A549 (cell line): ENCODE data around the gene NTMT2. TPM values are rescaled to one million over a fixed set of nuclear protein-coding genes. Genes with fewer than 3 reads are reported as not detected.

ENCODE experiments used
- ATAC-seq, 2 experiments: fragments of 200-7000 bp in 1 of 2; fragments of >200 bp in 1 of 2; cut with Nextera tagmentation in 1 of 2; cut with Tn5 transposase in 1 of 2; 3 replicates each; pipeline versions ENCODE4 v1.8.0 to v1.9.1; 2018 to 2020; ENCODE audit warnings: mild to moderate bottlenecking in 1 of 2, moderate library complexity in 1 of 2
- CTCF ChIA-PET: fragments of 300-600 bp; sonication (Branson Sonifier 250); formaldehyde crosslinking; extraction: SDS; loops from one replicate; lab custom pipeline; 2021; ENCODE audit warnings: antibody characterized with exemption, inconsistent platforms; lab: Yijun Ruan, JAX
- POLR2A ChIA-PET: fragments of 350-600 bp; formaldehyde crosslinking; extraction: SDS; loops from one replicate; lab custom pipeline; 2021; ENCODE audit warnings: antibody characterized with exemption, inconsistent platforms; lab: Yijun Ruan, JAX
- DNase-seq, 2 experiments: peaks; one replicate each; pipeline versions ENCODE4 v3.0.0 to v3.0.0-alpha.2; 2011 to 2016; ENCODE audit warnings: low read depth in 1 of 2, low spot score in 1 of 2
- FAIRE-seq: peaks from 2 replicates; lab custom pipeline; 2011; peaks lifted over from hg19 to GRCh38; lab: Jason Lieb, UNC
- H3K27ac ChIP-seq, 2 experiments: fragments of >200 bp; sonication (Bioruptor Twin); formaldehyde crosslinking; 3 replicates each; pipeline ENCODE4 v1.5.1; 2016 to 2017
- H3K4me1 ChIP-seq: fragments of >200 bp; sonication (Bioruptor Twin); formaldehyde crosslinking; 3 replicates; pipeline ENCODE4 v1.6.1; 2016
- H3K4me2 ChIP-seq: fragments of >200 bp; sonication (Bioruptor Twin); formaldehyde crosslinking; 3 replicates; pipeline ENCODE4 v1.6.1; 2016
- H3K4me3 ChIP-seq: fragments of >200 bp; sonication (Bioruptor Twin); formaldehyde crosslinking; 3 replicates; pipeline ENCODE4 v1.5.1; 2016
- H3K9me3 ChIP-seq: fragments of >200 bp; sonication (Bioruptor Twin); formaldehyde crosslinking; 3 replicates; pipeline ENCODE4 v1.6.1; 2016
- CBX2 ChIP-seq: fragments of 200-600 bp; sonication (generic); IDR thresholded peaks from 2 replicates; pipeline ENCODE4 v1.6.1; 2016; ENCODE audit warnings: low read depth, mild to moderate bottlenecking, borderline replicate concordance
- CHD2 ChIP-seq: fragments of 150-350 bp; IDR thresholded peaks from 2 replicates; pipeline ENCODE4 v1.6.1; 2014; ENCODE audit warnings: low read length; ENCODE audit not compliant: partially characterized antibody
- CTCF ChIP-seq: fragments of >200 bp; sonication (Bioruptor Twin); formaldehyde crosslinking; IDR thresholded peaks from 3 replicates; pipeline ENCODE4 v1.5.1; 2016
- ESRRA ChIP-seq: fragments of 150-350 bp; IDR thresholded peaks from 2 replicates; pipeline ENCODE4 v1.6.1; 2014; ENCODE audit warnings: mild to moderate bottlenecking, low read length, borderline replicate concordance
- FOSB ChIP-seq: fragments of 250-450 bp; sonication (Bioruptor Pico); IDR thresholded peaks from 2 replicates; pipeline ENCODE4 v1.5.0; 2020; ENCODE audit warnings: mild to moderate bottlenecking, moderate library complexity
- GATA3 ChIP-seq: IDR thresholded peaks from 2 replicates; pipeline ENCODE4 v1.6.1; 2012; ENCODE audit warnings: borderline replicate concordance
- HOXA7 ChIP-seq: fragments of 250-450 bp; sonication (Bioruptor Pico); IDR thresholded peaks from 2 replicates; pipeline ENCODE4 v1.5.0; 2020; ENCODE audit warnings: mild to moderate bottlenecking, moderate library complexity
- JUN ChIP-seq, 2 experiments: fragments of >200 bp; sonication (Bioruptor Twin); formaldehyde crosslinking; IDR thresholded peaks; 2 replicates in 1 of 2; 3 replicates in 1 of 2; pipeline ENCODE4 v1.6.1; 2016 to 2017
- NFE2L2 ChIP-seq: fragments of 150-350 bp; conservative IDR thresholded peaks from 2 replicates; pipeline ENCODE4 v1.6.1; 2014; ENCODE audit warnings: low read length
- POLR2A ChIP-seq: IDR thresholded peaks from 2 replicates; pipeline ENCODE4 v1.6.1; 2012; ENCODE audit warnings: mild to moderate bottlenecking, low read length
- POLR2AphosphoS2 ChIP-seq: conservative IDR thresholded peaks from 2 replicates; pipeline ENCODE4 v1.6.1; 2012; ENCODE audit warnings: low read length, improper control_type of control experiment, inconsistent platforms
- RAD21 ChIP-seq, 2 experiments: fragments of >200 bp in 1 of 2; sonication (Bioruptor Twin) in 1 of 2; formaldehyde crosslinking in 1 of 2; IDR thresholded peaks in 1 of 2; conservative IDR thresholded peaks in 1 of 2; 2 replicates in 1 of 2; 3 replicates in 1 of 2; pipeline ENCODE4 v1.6.1; 2012 to 2018; ENCODE audit warnings: inconsistent platforms in 1 of 2
- RARB ChIP-seq: fragments of 250-450 bp; sonication (Bioruptor Pico); IDR thresholded peaks from 2 replicates; pipeline ENCODE4 v1.8.0; 2021; ENCODE audit warnings: mild to moderate bottlenecking, moderate library complexity
- RFX5 ChIP-seq: fragments of 450-650 bp; IDR thresholded peaks from 2 replicates; pipeline ENCODE4 v1.7.1; 2014; ENCODE audit warnings: antibody characterized with exemption, mild to moderate bottlenecking, moderate library complexity
- TFCP2L1 ChIP-seq: fragments of 250-450 bp; sonication (Bioruptor Pico); IDR thresholded peaks from 2 replicates; pipeline ENCODE4 v1.5.0; 2021; ENCODE audit warnings: mild to moderate bottlenecking
- WGBS: methylation state at CpG from one replicate; pipeline ENCODE4 v1.1.6; 2017; ENCODE audit errors: missing lambda C conversion rate; 5-methylcytosine and 5-hydroxymethylcytosine counted together
- polyA plus RNA-seq, 4 experiments: library from polyadenylated mRNA; depleted of rRNA in 3 of 4; stranded (reverse); fragments of >200 nt; fragmentation: RNase III in 1 of 4; extraction: RNeasy Plus Mini Kit Qiagen cat#74134 plus additional on column Dnase treatment in 1 of 4; gene quantifications; 2 replicates in 3 of 4; 3 replicates in 1 of 4; pipeline ENCODE4 v1.2.3, GENCODE V29; 2011 to 2017
- TF ChIP-seq, protein P1 (sequence below): fragments of >200 bp; sonication (Bioruptor Twin); formaldehyde crosslinking; IDR thresholded peaks from 3 replicates; pipeline ENCODE4 v1.6.1; 2016

NTMT2 gene
- polyA plus RNA-seq, 2 of the 4 experiments (the other 2 are of a cell fraction), result not detected

GRCh38 chr1:170145061-170145460, 698 bp upstream of the NTMT2 start:
- TF ChIP-seq RAD21 (conservative IDR thresholded peaks at IDR 0.05 in 1 of 2, IDR thresholded peaks at IDR 0.05 in 1 of 2) (no peak), CBX2 (no peak)
- TF ChIP-seq, all 56 proteins: peak for 0
- 20% methylated on average over 3 of the region's 3 CpGs for WGBS
- ATAC-seq, result no peak
- ChIA-PET CTCF (no interaction called here), POLR2A (no interaction called here)
- no peak overlapping the region for H3K27ac ChIP-seq
- no peak overlapping the region for H3K4me3 ChIP-seq
- H3K4me2 ChIP-seq, result no peak overlapping the region
- no peaks in the 10 kb centered on the region for H3K9me3 ChIP-seq
- DNase-seq, result no peak
- FAIRE-seq, result no peak
- H3K4me1 ChIP-seq, result no peaks in the 10 kb centered on the region

DNA sequence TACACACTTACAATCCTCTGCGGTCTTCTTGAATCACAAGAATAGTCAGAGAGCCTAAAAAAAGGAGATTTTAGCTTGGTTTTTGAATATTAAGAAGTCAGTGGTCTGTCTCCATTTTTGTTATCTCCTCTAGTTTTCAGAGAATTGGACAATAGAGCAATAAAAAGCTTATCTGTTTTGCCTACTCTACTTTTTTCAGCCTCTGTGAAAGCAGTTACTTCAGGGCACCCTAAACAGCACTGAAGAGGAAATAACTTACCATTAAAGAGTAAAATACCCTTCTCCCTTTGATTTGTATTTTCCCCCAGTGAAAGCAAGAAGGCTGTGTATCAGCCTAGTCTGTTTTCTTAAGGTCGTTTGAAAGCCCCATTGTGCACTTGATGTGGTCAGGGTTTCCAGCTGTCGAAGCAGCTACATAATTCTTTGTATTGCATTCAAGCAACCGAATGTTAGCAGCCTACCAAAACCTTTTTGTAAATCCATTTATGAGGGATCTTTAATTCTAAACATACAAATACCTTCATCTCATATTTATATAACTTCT, 1.0 kb downstream of the NTMT2 start:
- ChIA-PET CTCF (interaction anchor here (0.6 kb wide), 1 partner anchor 14 kb away, joined by 3 read pairs; no protein-coding TSS in a partner anchor), POLR2A (no interaction called here)
- DNase-seq (no peak), ATAC-seq (no peak), FAIRE-seq (no peak)
- Histone ChIP-seq H3K27ac (no peak overlapping the region), H3K9me3 (no peaks in the 10 kb centered on the region), H3K4me3 (no peak overlapping the region), H3K4me1 (no peaks in the 10 kb centered on the region), H3K4me2 (no peak overlapping the region)
- under 1% methylated on average over 4 of the region's 4 CpGs for WGBS
- TF ChIP-seq RARB, result no peak
- no peak for TF ChIP-seq HOXA7 (CRISPR knock-in tag)
- no peak for TF ChIP-seq NFE2L2
- no peak for TF ChIP-seq POLR2A
- TF ChIP-seq TFCP2L1, result no peak
- no peak for TF ChIP-seq CBX2

DNA sequence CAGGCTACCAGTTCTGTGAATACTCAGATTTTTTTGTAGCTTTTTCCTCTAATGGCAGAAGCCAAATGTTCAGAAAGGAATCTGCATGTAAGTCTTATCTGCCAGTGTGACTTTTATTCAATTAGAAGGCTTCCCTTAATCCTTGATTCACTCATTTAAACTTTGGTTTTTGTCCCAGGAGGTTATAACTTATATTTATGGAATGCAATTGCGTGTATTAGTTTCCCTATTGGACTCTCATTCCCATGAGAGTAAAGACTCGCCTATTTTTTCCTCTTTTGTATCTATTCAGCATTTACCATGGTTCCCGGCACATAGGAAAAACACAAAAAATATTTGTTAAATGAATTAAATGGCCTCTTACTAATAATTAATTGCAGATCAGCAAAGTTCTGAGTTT, 3.5 kb downstream of the NTMT2 start:
- no peak overlapping the region for H3K27ac ChIP-seq
- H3K9me3 ChIP-seq, result no peaks in the 10 kb centered on the region
- CTCF ChIA-PET, result no interaction called here
- no peak overlapping the region for H3K4me2 ChIP-seq
- WGBS, result 15% methylated on average over 3 of the region's 3 CpGs
- no peak for ATAC-seq
- POLR2A ChIA-PET, result no interaction called here
- DNase-seq, result no peak
- TF ChIP-seq RFX5 (no peak), CHD2 (no peak), RARB (no peak), POLR2AphosphoS2 (no peak)
- TF ChIP-seq, protein P1, sequence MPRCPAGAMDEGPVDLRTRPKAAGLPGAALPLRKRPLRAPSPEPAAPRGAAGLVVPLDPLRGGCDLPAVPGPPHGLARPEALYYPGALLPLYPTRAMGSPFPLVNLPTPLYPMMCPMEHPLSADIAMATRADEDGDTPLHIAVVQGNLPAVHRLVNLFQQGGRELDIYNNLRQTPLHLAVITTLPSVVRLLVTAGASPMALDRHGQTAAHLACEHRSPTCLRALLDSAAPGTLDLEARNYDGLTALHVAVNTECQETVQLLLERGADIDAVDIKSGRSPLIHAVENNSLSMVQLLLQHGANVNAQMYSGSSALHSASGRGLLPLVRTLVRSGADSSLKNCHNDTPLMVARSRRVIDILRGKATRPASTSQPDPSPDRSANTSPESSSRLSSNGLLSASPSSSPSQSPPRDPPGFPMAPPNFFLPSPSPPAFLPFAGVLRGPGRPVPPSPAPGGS, result no peak
- no peaks in the 10 kb centered on the region for H3K4me1 ChIP-seq
- no peak overlapping the region for H3K4me3 ChIP-seq
- FAIRE-seq, result no peak

- Histone ChIP-seq H3K4me3 (no peak overlapping the region), H3K27ac (no peak overlapping the region), H3K4me2 (no peak overlapping the region)
- DNase-seq, result no peak
- CTCF ChIA-PET, result no interaction called here
- no peak for TF ChIP-seq GATA3
- TF ChIP-seq ESRRA, result no peak
- TF ChIP-seq CTCF, result no peak
- no peak for TF ChIP-seq JUN (IDR thresholded peaks at IDR 0.05)
- no peak for TF ChIP-seq FOSB
- TF ChIP-seq, all 56 proteins: peak for 0
- H3K9me3 ChIP-seq, result no peaks in the 10 kb centered on the region
- POLR2A ChIA-PET, result no interaction called here
- 13% methylated on average over 2 of the region's 2 CpGs for whole genome bisulfite sequencing
- FAIRE-seq (no peak), ATAC-seq (no peak)
- no peaks in the 10 kb centered on the region for H3K4me1 ChIP-seq
Measured at GRCh38 chr1:170150016-170150415, 4.3 kb downstream of the NTMT2 start.
